Left kidney (tissue), 8 donors: Measurements from ENCODE around the gene KRTAP10-10. TPM values are rescaled to one million over a fixed set of nuclear protein-coding genes. Genes with fewer than 3 reads are reported as not detected.
"Not testable (repeated sequence)": the region's sequence is repeated elsewhere in the genome, so short reads cannot be mapped to it uniquely, and the experiment has no call there.

Experiments
- DNase-seq: peaks from one replicate; pipeline ENCODE4 v3.0.0-alpha.2; 2013
- long read RNA-seq, 8 donors: transcript quantifications; one replicate each; lab custom pipeline, GENCODE V29; 2026
- polyA plus RNA-seq: library from polyadenylated mRNA; unstranded; fragments of 120-200 nt; gene quantifications from one replicate; pipeline ENCODE4 v1.2.1, GENCODE V29; 2013; ENCODE audit not compliant: insufficient read length

The KRTAP10-10 gene, protein sequence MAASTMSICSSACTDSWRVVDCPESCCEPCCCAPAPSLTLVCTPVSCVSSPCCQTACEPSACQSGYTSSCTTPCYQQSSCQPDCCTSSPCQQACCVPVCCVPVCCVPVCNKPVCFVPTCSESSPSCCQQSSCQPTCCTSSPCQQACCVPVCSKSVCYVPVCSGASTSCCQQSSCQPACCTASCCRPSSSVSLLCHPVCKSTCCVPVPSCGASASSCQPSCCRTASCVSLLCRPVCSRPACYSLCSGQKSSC
- not detected for polyA plus RNA-seq
- long read RNA-seq, donor 1: 0 reads
- long read RNA-seq, donor 2: 0 reads
- long read RNA-seq, donor 3: 0 reads
- long read RNA-seq, donor 4: 0 reads
- long read RNA-seq, donor 5: 0 reads
- long read RNA-seq, donor 6: 0 reads
- long read RNA-seq, donor 7: 0 reads
- long read RNA-seq, donor 8: 0 reads

DNA sequence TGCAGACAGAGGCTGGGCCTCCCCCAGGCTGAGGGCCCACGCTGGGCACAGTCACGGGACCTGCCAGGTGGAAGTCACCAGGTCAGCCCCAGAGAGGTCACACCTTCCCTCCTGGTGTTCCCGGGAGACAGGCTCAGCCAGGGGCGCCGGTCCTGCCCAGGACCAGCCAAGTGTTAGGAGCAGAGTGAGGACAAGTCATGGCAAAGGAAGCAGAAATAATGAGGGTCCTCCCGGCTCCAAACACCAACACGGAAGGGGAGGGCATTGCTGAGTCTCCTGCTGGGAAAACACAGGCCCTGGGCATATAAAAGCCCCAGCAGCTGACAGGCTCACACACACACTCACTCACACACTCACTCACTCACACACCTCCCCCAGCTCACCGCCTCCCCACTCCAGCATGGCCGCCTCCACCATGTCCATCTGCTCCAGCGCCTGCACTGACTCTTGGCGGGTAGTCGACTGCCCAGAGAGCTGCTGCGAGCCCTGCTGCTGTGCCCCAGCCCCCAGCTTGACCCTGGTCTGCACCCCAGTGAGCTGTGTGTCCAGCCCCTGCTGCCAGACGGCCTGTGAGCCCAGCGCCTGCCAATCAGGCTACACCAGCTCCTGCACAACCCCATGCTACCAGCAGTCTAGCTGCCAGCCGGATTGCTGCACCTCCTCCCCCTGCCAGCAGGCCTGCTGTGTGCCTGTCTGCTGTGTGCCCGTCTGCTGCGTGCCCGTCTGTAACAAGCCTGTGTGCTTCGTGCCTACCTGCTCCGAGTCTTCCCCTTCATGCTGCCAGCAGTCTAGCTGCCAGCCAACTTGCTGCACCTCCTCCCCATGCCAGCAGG is at the start of gene KRTAP10-10:
KRTAP10-10 (plus strand) TSS at position 339 of the 833 bp plus-strand sequence; CDS start at position 401, 62 bp downstream.
- DNase-seq: no peak

DNA sequence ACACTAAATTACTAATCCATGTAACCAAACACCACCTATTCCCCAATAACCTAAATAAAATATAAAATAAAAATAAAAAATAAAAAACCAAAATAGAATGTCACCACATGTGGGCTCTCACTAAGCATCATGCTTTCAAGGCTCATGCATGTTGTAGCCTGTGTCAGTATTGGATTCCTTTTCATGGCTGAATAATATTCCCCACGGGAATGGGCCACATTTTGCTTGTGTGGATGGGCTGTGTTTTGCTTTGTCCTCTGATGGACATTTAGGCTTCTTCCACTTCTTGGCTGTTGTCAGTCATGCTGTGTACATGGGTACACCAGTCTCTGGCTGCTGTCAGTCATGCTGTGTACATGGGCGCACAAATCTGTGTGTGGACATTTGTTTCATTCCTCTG is 48.1 kb upstream of the KRTAP10-10 start:
- DNase-seq: no peak

DNA sequence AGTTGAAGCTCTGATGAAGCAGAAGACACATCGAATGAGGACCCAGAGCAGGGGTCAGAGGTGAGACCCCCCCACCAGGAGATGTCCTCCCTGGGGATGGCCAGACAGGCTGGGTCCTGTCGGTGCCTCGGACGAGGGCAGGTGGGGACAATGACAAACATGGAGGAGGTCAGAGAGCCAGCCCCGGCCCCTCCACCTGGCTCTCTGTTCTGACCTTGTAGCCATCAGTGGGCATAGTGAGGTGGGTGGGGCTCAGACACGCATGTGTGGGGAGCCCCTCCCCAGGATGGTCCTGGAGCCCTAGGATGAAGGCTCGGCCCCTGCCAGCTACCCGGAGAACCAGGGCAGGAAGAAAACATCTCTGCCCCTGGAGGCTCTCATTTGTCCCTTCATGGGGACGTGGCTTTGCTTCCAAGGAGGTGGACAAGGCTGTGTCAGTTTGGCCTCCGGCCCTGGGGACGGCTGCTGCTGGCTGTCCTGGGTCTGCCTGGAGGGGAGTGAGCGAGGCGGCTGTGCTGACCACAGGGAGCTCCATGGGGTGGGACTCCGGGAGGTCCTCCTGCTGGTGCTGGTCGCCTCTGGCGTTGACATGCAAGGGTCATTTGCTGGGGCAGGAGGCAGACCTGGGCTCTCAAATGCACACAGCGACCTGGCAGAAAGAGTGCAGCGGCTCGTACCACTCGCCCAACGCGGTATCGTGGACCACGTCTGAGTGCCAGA is 47.4 kb upstream of the KRTAP10-10 start:
- DNase-seq: no peak

DNA sequence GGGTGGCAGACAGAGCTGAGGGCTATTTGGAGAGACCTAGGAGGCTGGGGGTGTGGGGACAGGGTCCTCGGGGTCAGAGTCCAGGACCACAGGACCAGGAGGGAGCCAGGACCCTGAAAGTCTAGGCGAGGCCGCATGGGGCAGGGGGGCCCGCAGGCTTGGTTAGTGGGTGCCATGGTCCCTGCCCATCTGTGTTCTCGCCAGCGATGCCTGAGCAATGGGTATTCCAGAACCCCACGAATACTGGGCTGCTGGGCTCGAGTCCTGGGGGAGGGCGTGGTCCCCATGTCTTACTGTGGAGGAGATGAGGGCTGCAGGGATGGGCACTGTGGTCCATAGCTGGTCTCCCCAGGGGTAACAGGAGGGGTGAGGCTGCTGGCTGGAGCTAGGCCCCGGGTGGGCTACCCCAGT is 46.8 kb upstream of the KRTAP10-10 start:
- no peak for DNase-seq

DNA sequence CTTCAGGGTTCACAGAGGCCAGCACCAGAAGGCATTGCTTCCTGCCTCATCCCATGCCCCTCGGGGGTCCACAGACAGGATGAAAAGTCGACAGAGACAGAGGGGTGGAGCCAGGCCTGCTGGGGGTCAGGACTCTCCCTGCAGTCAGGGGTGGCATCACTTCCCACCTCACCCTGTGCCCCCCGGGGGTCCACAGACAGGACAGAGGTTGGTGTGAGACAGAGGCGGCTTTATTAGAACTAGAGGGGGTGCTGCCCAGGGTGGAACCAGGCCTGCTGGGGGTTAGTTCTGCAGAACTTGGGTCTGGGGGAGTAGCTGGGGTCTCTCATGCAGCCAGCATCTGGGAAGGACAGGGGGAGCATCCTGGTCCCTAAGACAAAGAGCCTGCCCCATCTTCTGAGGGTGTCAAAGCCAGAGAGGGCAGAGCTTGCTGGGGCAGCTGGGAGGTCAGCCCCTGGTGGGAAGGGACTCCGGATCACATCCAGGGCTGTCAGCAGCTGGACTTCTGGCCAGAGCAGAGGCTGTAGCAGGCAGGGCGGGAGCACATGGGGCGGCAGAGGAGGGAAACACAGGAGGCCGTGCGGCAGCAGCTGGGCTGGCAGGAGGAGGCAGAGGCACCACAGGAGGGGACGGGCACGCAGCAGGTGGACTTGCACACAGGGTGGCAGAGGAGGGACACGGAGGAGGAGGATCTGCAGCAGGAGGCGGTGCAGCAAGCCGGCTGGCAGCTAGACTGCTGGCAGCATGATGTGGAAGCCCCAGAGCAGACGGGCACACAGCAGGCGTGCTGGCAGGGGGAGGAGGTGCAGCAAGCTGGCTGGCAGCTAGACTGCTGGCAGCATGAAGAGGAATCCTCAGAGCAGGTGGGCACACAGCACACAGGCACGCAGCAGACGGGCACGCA is 46.0 kb upstream of the KRTAP10-10 start:
- not testable (repeated sequence) for DNase-seq

DNA sequence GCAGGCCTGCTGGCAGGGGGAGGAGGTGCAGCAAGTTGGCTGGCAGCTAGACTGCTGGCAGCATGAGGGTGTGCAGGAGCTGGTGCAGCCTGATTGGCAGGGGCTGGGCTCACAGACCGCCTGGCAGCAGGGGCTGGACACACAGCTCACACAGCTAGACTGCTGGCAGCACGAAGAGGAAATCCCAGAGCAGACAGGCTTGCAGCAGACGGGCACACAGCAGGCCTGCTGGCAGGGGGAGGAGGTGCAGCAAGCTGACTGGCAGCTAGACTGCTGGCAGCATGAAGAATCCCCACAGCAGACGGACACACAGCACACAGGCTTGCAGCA is 45.4 kb upstream of the KRTAP10-10 start:
- DNase-seq: not testable (repeated sequence)

DNA sequence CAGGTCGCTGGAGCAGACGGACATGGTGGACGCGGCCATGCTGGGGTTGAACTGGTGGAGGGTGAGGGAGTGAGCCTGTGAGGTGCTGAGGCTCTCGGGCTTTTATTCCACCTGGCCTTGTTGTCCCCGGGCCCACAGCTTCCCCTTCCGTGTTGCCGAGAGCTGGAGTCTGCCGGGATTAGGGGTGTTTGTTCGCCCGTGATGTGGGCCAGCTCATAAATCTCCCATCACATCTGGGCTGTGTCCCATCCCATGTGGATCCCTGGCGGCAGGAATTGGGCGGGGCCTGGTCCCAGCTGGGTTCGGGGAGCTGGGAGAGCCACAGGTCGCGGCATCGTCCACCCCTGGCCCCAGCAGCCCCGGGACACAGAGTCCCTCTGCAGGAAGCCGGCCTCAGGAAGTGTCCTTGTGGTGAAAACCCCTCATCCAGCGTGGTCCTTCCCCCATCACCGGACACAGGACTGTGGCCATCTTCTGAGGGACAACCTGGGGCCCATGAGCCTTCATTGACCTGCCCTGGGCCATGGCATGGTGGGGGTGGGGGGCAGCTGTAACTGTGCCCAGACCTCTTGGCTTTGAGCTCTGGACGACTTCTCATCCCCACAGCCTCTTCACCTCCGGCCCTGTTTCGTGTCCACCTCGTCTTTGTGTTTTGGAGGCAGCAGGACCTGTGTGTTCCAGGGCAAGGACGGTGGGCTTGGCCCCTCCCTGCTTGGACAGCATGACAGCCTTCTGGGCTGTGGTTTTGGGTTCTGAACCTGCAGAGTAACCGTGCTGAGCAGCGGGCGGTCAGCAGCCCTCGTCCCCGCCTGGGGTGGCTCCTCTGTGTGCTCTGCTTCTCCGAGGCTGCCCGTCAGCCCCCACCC is 44.5 kb upstream of the KRTAP10-10 start, which contains the start of gene KRTAP10-6:
KRTAP10-6 (minus strand) TSS at position 60 of the 866 bp plus-strand sequence; CDS start at position 39, 21 bp downstream.
- DNase-seq: no peak

DNA sequence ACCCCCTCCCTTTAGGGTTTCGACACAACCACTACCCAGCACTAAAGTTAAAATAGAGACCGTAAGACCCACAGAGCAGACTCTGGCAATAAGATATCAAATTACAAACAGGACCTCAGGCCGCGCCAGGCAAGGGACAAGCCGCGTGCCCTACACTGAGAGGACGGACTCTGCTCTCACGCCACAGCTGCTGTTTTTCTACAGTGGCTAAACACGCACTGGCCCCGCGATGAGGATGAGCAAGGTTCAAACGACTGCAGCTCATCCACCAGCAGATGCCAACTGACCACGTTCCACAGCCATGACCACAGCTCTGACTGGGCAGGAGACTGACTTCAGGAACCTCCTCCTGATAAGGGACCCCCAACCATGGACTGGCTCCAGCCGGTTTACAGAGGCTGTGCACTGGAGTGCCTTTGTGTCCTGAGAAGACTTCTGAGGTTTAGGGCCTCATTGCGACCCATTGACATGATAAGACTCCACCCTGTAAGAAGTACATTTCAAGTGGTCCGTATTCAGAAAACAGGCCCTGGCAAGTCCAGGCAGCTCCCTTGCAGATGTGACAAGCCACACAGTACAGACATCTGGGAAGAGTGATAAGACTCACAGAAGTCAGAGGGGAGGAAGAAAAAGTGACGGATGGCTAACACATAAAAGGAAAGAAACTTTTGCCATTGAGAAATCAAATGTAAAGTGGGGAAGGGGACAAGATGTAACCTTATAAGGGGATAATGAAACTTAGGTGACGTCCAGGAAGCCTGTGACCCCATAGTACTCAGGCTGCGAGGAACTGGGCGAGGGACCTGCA is 43.4 kb upstream of the KRTAP10-10 start:
- DNase-seq: peak; percentile 33

DNA sequence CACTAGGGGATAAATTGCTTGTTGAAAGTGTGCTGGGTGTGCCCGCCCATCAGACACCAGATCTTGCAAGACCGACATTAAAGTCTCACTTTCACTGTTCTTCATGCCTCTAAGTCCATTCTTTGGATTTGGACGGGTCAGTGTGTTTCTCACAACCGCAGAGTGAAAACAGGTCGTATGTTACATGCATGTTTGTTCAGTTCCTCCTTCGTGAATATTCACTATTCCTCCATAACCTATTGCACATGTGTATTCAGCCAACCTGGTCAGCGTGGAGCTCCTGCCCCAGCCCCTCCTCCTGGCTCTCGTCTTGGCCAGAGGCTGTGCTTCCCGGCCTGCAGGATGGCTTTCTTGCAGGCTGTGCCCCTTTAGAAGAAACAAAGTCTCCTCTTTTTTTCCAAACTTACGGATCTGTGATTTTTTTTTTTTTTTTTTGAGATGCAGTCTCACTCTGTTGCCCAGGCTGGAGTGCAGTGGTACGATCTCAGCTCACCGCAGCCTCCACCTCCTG is 42.7 kb upstream of the KRTAP10-10 start:
- no peak for DNase-seq

DNA sequence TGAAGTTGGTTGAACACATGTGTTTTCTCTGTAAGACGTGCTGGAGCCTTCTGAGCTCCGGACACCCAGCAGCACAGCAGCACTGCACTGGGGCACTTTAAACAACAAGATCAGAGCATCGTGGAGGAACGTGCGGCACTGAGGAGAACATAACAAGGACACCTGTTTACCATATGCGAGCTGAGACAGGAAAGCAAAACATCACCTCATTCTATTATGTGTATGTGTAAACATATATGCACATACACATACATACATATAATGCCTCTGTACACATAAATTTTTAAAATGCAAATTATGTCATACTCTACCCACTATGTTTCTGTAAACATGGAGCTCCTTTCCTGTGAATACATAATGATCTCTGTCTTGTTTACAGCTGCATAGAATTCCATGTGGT is 41.6 kb upstream of the KRTAP10-10 start:
- DNase-seq: no peak

DNA sequence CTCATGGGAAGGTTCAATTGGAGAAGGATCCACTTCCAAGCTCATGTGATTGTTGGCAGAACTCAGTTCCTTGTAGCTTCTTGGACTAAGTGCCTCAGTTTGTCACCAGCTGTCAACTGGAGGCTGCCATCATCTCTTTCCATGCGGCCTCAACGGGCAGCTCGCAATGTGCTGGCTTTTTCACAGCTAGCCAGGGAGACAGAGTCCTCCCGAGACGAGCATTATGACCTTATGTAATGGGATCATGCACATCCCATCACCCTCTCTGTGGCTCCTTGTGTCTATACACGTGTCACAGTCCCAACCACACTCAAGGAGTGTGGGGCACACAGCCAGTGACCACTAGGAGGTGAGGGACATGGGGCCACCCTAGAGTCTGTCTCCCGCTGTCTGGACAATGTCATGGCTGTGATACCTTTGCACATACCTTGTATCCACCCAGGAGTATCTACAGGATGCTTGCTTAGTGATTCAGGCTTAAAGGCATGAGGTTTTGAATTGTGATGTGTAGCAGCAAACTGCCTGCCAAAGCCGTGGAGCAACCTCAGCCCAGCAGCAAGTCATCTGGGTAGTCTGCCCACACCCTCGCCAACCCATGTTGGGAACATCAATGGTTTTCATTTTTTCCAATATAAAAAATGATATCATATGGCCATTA is 41.0 kb upstream of the KRTAP10-10 start:
- DNase-seq: no peak

DNA sequence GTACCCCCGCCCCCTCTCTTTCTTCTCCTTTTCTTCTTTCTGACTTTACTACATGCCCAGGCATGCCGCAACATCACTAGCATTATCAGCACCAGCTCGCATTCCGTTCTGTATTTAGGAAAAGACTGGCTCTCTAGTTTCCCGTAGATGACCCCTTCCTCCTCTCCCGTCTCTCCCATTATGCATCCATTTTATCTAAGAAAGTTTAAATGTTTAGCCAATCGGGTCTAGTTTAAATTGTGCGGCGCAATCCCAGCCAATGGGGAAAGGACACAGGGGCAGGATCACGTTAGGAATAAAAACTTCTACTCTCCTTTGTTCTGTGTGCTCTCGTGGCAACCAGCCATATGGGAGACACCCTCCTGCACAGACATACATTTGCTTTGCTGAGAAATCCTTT is 39.1 kb upstream of the KRTAP10-10 start:
- DNase-seq: no peak

DNA sequence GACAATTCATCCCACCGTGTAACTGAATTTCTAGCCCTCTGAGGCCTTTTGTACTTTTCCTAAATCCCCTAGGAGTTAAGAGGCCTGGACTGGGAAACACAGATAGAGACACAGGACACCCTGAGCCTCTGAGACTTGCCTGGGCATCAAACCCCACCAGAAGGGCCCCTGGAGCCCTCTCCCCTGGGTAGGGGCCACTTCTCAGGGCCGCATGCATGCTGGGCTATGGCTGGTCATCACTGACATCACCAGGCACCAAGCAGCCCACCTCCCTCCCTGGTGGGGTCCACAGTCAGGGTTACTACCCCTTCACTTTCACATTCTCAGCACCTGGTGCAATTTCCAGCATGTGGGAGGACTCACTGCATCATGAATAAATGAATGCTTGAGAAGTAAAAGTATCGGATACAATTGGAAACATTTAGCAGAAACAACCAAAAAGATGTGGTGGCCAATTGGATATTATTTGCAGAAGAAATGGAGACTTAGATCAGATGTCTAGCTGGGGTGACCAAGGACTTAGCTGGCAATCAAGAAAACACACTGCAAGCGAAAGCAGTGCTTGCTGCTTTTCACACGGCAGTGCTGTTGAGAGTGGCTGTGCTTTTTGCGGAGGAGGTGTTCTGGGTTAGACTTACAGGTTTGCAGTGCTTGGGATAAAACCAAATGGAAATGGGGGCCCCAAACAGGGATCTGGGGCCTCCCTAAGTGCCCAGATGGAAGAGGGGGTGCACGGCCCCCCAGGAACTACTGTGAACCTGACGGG is 37.7 kb upstream of the KRTAP10-10 start:
- DNase-seq: no peak

DNA sequence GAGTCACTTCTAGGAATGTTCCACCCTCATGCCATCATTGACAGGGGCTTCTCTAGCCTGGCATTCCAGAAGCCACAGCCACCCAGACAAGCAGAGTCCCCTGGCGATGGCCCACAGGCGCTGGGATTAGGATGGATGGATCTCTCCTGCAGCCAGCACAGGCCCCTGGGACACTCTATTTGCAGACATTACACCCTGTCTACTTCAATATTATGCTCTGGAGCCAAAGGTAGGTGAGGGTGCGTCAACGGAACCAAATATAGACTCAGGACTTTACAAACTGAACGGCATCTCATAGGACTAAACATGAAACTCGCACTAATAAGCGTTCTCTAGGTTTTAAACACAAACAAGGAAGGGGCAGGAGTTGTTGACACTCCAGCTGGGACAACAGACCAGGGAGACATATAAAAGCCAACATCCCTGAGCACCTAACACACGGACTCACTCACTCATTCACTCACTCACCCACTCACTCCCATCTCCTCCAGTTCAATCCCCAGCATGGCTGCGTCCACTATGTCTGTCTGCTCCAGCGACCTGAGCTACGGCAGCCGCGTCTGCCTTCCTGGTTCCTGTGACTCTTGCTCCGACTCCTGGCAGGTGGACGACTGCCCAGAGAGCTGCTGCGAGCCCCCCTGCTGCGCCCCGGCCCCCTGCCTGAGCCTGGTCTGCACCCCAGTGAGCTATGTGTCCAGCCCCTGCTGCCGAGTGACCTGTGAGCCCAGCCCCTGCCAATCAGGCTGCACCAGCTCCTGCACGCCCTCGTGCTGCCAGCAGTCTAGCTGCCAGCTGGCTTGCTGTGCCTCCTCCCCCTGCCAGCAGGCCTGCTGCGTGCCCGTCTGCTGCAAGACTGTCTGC is 36.8 kb upstream of the KRTAP10-10 start, which contains the start of gene KRTAP10-7:
KRTAP10-7 (plus strand) TSS at position 480 of the 861 bp plus-strand sequence; CDS start at position 505, 25 bp downstream.
- DNase-seq: not testable (repeated sequence)

DNA sequence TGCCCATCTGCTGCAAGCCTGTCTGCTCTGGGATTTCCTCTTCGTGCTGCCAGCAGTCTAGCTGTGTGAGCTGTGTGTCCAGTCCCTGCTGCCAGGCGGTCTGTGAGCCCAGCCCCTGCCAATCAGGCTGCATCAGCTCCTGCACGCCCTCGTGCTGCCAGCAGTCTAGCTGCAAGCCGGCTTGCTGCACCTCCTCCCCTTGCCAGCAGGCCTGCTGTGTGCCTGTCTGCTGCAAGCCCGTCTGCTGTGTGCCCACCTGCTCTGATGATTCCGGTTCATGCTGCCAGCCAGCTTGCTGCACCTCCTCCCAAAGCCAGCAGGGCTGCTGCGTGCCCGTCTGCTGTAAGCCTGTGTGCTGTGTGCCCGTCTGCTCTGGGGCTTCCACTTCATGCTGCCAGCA is 36.1 kb upstream of the KRTAP10-10 start:
- not testable (repeated sequence) for DNase-seq

DNA sequence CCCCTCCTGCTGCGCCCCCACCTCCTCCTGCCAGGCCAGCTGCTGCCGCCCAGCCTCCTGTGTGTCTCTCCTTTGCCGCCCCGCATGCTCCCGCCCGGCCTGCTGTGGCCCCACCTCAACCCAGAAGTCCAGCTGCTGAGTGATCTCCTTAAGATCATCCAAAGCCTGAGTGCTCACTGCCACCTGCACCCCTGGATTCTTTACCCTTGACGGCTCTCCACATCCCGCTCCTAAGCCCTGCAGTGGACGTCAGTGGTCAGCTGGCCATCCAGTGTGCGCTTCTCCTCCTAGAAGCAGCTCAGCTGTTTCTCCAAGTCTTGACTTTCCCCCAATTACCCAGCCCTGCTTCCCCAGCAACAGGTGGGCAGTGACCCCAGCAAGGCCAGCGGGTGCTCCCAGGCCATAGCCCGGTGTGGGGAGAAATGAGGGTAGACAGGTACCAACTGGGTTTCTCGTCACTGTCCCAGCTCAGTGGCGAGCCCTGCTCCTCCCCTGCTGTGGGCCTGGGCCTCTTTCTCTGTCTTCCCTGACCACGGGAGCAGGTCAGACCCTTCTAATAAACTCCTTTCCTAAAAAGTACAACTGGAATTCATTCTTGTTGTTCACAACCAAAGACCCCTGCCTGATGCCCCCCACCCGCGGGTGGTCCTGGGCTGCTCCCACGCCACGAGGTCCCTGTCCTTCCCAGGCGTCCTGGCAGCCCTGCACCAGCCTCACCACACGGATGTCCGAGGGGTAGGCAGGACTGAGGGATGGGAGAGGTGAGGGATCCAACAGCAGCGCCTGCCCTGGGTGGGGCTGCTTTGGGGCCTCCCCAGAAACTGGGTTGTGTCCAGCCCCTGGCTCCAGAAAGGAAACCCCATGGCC is 35.3 kb upstream of the KRTAP10-10 start:
- DNase-seq: no peak
